HG02610 (cell line): ENCODE data around the gene NDUFA11.
"Not testable (repeated sequence)": the region's sequence is repeated elsewhere in the genome, so short reads cannot be mapped to it uniquely, and the experiment has no call there.

Source experiments
- ATAC-seq: cut with Tn5 transposase; IDR thresholded peaks from one replicate; pipeline ENCODE4 v1.9.1; 2021; ENCODE audit warnings: mild to moderate bottlenecking, moderate library complexity; ENCODE audit not compliant: unreplicated experiment

Gene NDUFA11

GRCh38 chr19:5863030-5863665 is 40.4 kb downstream of the NDUFA11 start:
- no peak for ATAC-seq

- no peak for ATAC-seq
Observed at GRCh38 chr19:5857203-5858081, 46.1 kb downstream of the NDUFA11 start.

- not testable (repeated sequence) for ATAC-seq
Observed at GRCh38 chr19:5855151-5855550, 48.4 kb downstream of the NDUFA11 start.

- not testable (repeated sequence) for ATAC-seq
Observed at GRCh38 chr19:5854121-5854520, 49.5 kb downstream of the NDUFA11 start.

- ATAC-seq, result no peak
Observed at GRCh38 chr19:5851302-5851701, 52.3 kb downstream of the NDUFA11 start, which contains the start of gene FUT3. TSS of gene FUT3 (minus strand) at chr19:5851449.

- ATAC-seq, result no peak
Observed at GRCh38 chr19:5850743-5851293, 52.8 kb downstream of the NDUFA11 start.

- no peak for ATAC-seq
Observed at GRCh38 chr19:5850189-5850588, 53.4 kb downstream of the NDUFA11 start.

- ATAC-seq, result not testable (repeated sequence)
Observed at GRCh38 chr19:5848621-5849020, 55.0 kb downstream of the NDUFA11 start.

GRCh38 chr19:5847846-5848245 is 55.7 kb downstream of the NDUFA11 start:
- ATAC-seq, result not testable (repeated sequence)
